GM21786 (cell line): ENCODE data around the gene DCAF10.
"Not testable (repeated sequence)": the region's sequence is repeated elsewhere in the genome, so short reads cannot be mapped to it uniquely, and the experiment has no call there.

ENCODE experiments used
- ATAC-seq: cut with Tn5 transposase; IDR thresholded peaks from one replicate; pipeline ENCODE4 v1.9.1; 2021; ENCODE audit not compliant: unreplicated experiment

The DCAF10 gene

DNA sequence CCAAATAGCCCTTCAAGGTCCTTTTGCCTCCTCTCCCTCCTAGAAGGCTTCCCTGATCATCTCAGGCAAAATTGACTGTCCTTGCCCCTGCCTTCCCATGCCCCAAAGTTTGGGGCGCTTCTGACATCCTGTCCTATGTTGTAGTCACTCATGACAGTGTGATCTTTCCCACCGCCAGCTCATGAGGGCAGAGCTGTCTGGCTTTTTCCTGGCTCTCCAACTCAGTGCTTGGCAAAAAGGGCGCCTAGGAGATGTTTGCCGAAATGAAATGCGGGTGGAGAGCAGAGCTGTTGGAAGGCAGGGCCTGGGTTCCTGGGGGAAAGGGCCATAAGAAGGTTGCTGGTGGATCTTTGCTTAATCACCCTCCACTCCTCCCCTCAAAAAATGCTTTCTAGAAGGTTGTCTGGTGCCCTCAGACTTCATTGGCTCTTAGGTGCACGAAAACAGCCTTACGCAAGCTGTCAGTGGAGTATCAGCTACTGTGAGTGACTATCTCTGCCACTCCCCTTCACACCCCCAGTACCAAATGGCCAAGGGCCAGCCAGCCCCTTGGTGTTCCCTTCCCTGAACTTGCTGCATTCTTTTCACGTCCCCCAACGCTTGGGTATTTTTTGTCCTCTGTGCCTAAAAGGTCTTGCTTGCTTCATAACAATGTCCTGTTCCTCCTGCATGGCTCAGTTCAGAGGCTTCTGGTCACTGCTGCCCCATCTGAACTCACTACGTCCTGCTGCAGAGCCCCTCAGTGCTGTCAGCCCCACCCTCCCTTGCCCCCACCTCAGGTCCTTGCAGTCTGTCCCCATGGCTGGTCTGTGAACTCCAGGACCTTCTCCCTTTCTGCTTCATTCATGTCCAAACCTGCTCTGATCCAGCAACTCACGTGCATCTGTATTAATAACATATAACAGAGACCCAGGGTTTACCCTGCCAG is 106.0 kb downstream of the DCAF10 start:
- no peak for ATAC-seq

DNA sequence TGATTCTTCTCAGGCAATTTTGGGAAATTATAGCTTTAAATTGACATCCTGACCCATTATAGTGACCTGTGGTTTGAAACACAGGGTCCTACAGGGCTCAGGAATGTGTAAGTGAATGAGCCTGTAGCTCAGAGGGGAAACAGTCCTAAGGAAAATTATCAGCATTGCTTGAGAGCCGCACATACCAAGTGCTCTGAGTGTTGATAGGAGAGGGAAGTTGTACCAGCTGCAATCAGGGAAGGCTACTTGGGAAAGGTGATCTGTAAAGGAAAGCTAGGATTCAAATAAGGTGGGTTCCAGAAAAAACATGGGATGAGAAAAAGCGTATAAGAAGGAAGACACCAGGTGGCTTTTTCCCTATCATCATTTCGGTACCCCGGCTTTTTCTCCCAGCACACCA is 107.7 kb downstream of the DCAF10 start:
- no peak for ATAC-seq

GRCh38 chr9:37908698-37909186 is 108.1 kb downstream of the DCAF10 start:
- ATAC-seq = no peak

GRCh38 chr9:37909326-37909725 is 108.7 kb downstream of the DCAF10 start:
- ATAC-seq = no peak

- ATAC-seq = not testable (repeated sequence)
Observed at GRCh38 chr9:37909836-37910235, 109.2 kb downstream of the DCAF10 start.

GRCh38 chr9:37910271-37910670 is 109.7 kb downstream of the DCAF10 start:
- no peak for ATAC-seq

GRCh38 chr9:37911271-37911681 is 110.7 kb downstream of the DCAF10 start:
- ATAC-seq = no peak

GRCh38 chr9:37913480-37914153 is 113.0 kb downstream of the DCAF10 start:
- peak; percentile 85 for ATAC-seq

GRCh38 chr9:37914154-37914551 is 113.6 kb downstream of the DCAF10 start:
- no peak for ATAC-seq

DNA sequence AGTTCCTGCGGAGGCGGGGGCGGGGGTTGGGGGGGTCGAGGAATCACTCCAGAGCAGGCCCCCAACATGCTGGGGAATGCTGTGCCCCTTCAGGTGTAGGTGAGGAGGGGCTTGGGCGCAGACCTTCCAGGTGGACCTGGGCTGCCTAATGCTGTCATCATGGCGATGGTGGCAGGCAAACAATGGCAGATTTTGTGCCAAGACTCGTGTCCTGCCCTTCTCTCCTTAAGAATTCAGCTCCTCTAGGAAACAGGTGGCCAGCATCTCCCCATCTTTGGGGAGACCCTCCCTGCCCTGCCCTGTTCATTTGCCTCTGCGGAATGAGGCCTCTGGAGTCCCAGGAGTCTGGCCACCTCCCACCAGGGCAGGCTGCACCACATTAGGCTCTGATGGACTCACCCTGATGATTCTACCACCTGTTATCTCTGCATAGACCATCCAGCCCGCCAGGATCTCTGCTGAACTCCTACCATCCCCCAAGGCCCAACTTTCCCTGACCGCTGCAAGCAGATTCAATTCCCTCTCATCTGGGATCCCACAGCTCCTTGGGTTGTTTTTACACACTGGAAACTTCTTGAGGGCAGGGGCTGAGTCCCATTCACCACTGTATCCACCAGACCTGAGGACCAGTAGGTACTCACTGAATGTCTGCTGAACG is 114.2 kb downstream of the DCAF10 start:
- no peak for ATAC-seq

GRCh38 chr9:37915911-37916470 is 115.4 kb downstream of the DCAF10 start:
- ATAC-seq = no peak

DNA sequence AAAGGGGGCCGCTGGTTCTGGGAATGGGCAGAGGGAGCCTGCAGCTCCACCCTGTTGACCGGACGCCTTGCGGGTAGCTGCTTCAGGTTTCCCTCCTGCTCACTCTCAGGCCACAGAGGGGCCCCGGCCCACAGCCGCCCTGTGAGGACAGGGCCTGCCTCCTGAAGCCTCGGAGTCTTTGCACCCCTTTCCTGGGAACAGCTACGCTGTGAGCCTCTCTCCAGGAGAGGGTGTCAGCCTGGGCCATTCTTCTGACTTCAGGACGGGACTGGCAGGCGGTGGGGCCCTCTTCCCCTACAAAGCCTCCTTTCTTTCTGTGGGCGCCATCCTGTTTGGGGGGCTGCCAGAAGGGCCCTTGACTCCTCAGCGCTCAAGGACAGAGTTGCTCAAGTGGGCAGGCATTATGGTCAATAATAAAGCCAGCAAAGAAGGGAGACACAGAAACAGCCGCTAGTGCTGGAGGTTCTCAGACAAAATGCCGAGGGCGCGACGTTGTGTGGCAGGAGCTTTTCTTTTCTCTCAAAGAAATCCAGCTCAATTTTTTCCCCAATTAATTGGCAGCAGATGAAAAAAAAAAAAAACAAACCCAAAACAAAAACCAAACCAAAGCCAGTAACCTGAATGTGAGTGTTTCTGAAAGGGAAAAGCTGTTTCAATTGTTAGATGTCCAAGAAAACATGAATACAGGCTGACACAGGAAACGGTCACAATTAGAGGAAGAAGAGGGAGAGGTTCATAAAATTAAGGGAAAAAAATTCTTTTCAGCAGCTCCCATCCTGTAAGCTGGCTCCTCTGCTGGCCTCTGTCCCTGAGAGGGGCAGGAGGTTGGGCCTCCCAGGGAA is 116.1 kb downstream of the DCAF10 start:
- ATAC-seq = no peak
